Subcutaneous abdominal adipose tissue (tissue), 5 donors: Measurements from ENCODE around the gene PUDP.

Source experiments
- H3K27ac ChIP-seq: one replicate; pipeline ENCODE4 v1.7.0; 2013; ENCODE audit warnings: low read depth, mild to moderate bottlenecking, inconsistent platforms, low read length, moderate library complexity
- H3K27me3 ChIP-seq, 5 donors: one replicate each; pipeline ENCODE4 v1.7.0; 2013; ENCODE audit warnings: low read length in 5 of 5, inconsistent platforms in 1 of 5; ENCODE audit not compliant: control insufficient read depth in 5 of 5, insufficient read depth in 4 of 5
- H3K36me3 ChIP-seq, 5 donors: one replicate each; pipeline ENCODE4 v1.7.0; 2013; ENCODE audit warnings: low read length in 5 of 5; ENCODE audit not compliant: control insufficient read depth in 5 of 5, insufficient read depth in 5 of 5
- H3K4me1 ChIP-seq, 5 donors: one replicate each; pipeline ENCODE4 v1.7.0; 2013; ENCODE audit warnings: low read length in 5 of 5, mild to moderate bottlenecking in 3 of 5, moderate library complexity in 1 of 5; ENCODE audit not compliant: control insufficient read depth in 5 of 5, insufficient read depth in 5 of 5
- H3K4me3 ChIP-seq, 5 donors: one replicate each; pipeline ENCODE4 v1.7.0; 2013; ENCODE audit warnings: low read length in 5 of 5, low read depth in 1 of 5
- H3K9ac ChIP-seq, 5 donors: one replicate each; pipeline ENCODE4 v1.7.0; 2013; ENCODE audit warnings: low read length in 5 of 5, mild to moderate bottlenecking in 4 of 5, moderate library complexity in 3 of 5
- H3K9me3 ChIP-seq, 5 donors: one replicate each; pipeline ENCODE4 v1.7.0; 2013; ENCODE audit warnings: low read length in 5 of 5; ENCODE audit not compliant: control insufficient read depth in 5 of 5
- donor health status: healthy.
- donor health status: healthy.
- donor health status: healthy.
- donor health status: healthy.
- donor health status: healthy.

Gene PUDP

GRCh38 chrX:7065473-7065872 is 82.5 kb downstream of the PUDP start:
- Histone ChIP-seq H3K27ac (no peak overlapping the region), H3K27me3 (no peaks in the 10 kb centered on the region), H3K4me3 (no peak overlapping the region), H3K4me1 (no peaks in the 10 kb centered on the region), H3K9ac (no peak overlapping the region), H3K36me3 (peaks cover 0 to 19% (median 7%) of the 10 kb centered on the region in 5 donors), H3K9me3 (no peaks in the 10 kb centered on the region)

- no peak overlapping the region for H3K4me3 ChIP-seq
- peaks cover 0 to 18% (median 10%) of the 10 kb centered on the region in 5 donors for H3K36me3 ChIP-seq
- no peaks in the 10 kb centered on the region for H3K4me1 ChIP-seq
These were observed 85.0 kb downstream of the PUDP start for GRCh38 chrX:7062903-7063302.

GRCh38 chrX:7062276-7062675 is 85.7 kb downstream of the PUDP start:
- Histone ChIP-seq H3K4me1 (no peaks in the 10 kb centered on the region), H3K9ac (no peak overlapping the region), H3K4me3 (no peak overlapping the region), H3K27ac (no peak overlapping the region), H3K27me3 (no peaks in the 10 kb centered on the region), H3K36me3 (peaks cover 0 to 20% (median 14%) of the 10 kb centered on the region in 5 donors), H3K9me3 (no peaks in the 10 kb centered on the region)

More at GRCh38 chrX:7062903-7063302, 85.0 kb downstream of the PUDP start:
- Histone ChIP-seq H3K9ac (no peak overlapping the region), H3K27me3 (no peaks in the 10 kb centered on the region), H3K9me3 (no peaks in the 10 kb centered on the region), H3K27ac (no peak overlapping the region)

- H3K36me3 ChIP-seq = peaks cover 0 to 26% (median 17%) of the 10 kb centered on the region in 5 donors
- H3K27me3 ChIP-seq = no peaks in the 10 kb centered on the region
- H3K4me3 ChIP-seq = no peak overlapping the region
- H3K4me1 ChIP-seq = no peaks in the 10 kb centered on the region
- no peak overlapping the region for H3K9ac ChIP-seq
- H3K27ac ChIP-seq = no peak overlapping the region
- H3K9me3 ChIP-seq = no peaks in the 10 kb centered on the region
These were observed 86.5 kb downstream of the PUDP start for GRCh38 chrX:7061429-7061828.

GRCh38 chrX:7060444-7060843 is 87.5 kb downstream of the PUDP start:
- no peak overlapping the region for H3K27ac ChIP-seq
- H3K4me3 ChIP-seq = no peak overlapping the region
- no peaks in the 10 kb centered on the region for H3K4me1 ChIP-seq
- no peaks in the 10 kb centered on the region for H3K27me3 ChIP-seq
- H3K9ac ChIP-seq = no peak overlapping the region
- H3K36me3 ChIP-seq = peaks cover 0 to 31% (median 18%) of the 10 kb centered on the region in 5 donors
- no peaks in the 10 kb centered on the region for H3K9me3 ChIP-seq

GRCh38 chrX:7059859-7060258 is 88.1 kb downstream of the PUDP start:
- Histone ChIP-seq H3K4me3 (no peak overlapping the region), H3K27ac (no peak overlapping the region), H3K36me3 (peaks cover 0 to 31% (median 18%) of the 10 kb centered on the region in 5 donors), H3K9me3 (no peaks in the 10 kb centered on the region), H3K9ac (no peak overlapping the region), H3K27me3 (no peaks in the 10 kb centered on the region), H3K4me1 (no peaks in the 10 kb centered on the region)

- H3K4me1 ChIP-seq = no peaks in the 10 kb centered on the region
These were observed 88.6 kb downstream of the PUDP start for GRCh38 chrX:7059214-7059838.

GRCh38 chrX:7055386-7056137 is 92.4 kb downstream of the PUDP start:
- Histone ChIP-seq H3K4me1 (no peaks in the 10 kb centered on the region), H3K27ac (no peak overlapping the region), H3K9me3 (no peaks in the 10 kb centered on the region), H3K36me3 (peaks cover 2 to 26% (median 21%) of the 10 kb centered on the region in 5 donors), H3K27me3 (no peaks in the 10 kb centered on the region), H3K4me3 (no peak overlapping the region), H3K9ac (no peak overlapping the region)

More at GRCh38 chrX:7059214-7059838, 88.6 kb downstream of the PUDP start:
- Histone ChIP-seq H3K27me3 (no peaks in the 10 kb centered on the region), H3K9ac (no peak overlapping the region), H3K4me3 (no peak overlapping the region), H3K27ac (no peak overlapping the region), H3K36me3 (peaks cover 0 to 30% (median 18%) of the 10 kb centered on the region in 5 donors), H3K9me3 (no peaks in the 10 kb centered on the region)

GRCh38 chrX:7054219-7055216 is 93.4 kb downstream of the PUDP start:
- no peaks in the 10 kb centered on the region for H3K4me1 ChIP-seq
- no peak overlapping the region for H3K4me3 ChIP-seq
- no peaks in the 10 kb centered on the region for H3K27me3 ChIP-seq
- no peaks in the 10 kb centered on the region for H3K9me3 ChIP-seq
- H3K9ac ChIP-seq = no peak overlapping the region
- no peak overlapping the region for H3K27ac ChIP-seq
- peaks cover 6 to 30% (median 24%) of the 10 kb centered on the region in 5 donors for H3K36me3 ChIP-seq
